PC-3 (cell line): ENCODE results near the gene PIN1. TPM values are rescaled to one million over a fixed set of nuclear protein-coding genes. Genes with fewer than 3 reads are reported as not detected.

Experiments
- ATAC-seq: fragments of 200-7000 bp; cut with Tn5 transposase; 2 replicates; pipeline ENCODE4 v1.9.1; 2020; ENCODE audit warnings: mild to moderate bottlenecking, moderate library complexity
- BruUV-seq: library from RNA; stranded (reverse); fragments of 400-500 nt; replicated peaks from 2 replicates; lab custom pipeline; 2021; lab: Mats Ljungman, UMichigan
- CTCF ChIA-PET: fragments of 300-600 bp; sonication (Branson Sonifier 250); formaldehyde crosslinking; loops from one replicate; lab custom pipeline; 2022; ENCODE audit warnings: antibody characterized with exemption; lab: Charles Lee
- POLR2A ChIA-PET: fragments of 300-600 bp; sonication (Branson Sonifier 250); formaldehyde crosslinking; loops from one replicate; lab custom pipeline; 2022; ENCODE audit warnings: antibody characterized with exemption; ENCODE audit not compliant: unreplicated experiment; lab: Charles Lee
- DNase-seq: peaks from one replicate; pipeline ENCODE4 v3.0.0-alpha.2; 2015
- H2AFZ ChIP-seq: fragments of 300-600 bp; sonication (generic); 2 replicates; pipeline ENCODE4 v1.6.0; 2016; ENCODE audit warnings: antibody characterized with exemption, low read length
- H3F3A ChIP-seq: fragments of 300-600 bp; sonication (generic); one replicate; pipeline ENCODE4 v1.6.0; 2017; ENCODE audit warnings: antibody characterized with exemption, low read length, control low read depth, mild to moderate bottlenecking; ENCODE audit not compliant: unreplicated experiment
- H3K27ac ChIP-seq: fragments of 300-600 bp; sonication (generic); 2 replicates; pipeline ENCODE4 v1.5.1; 2016; ENCODE audit warnings: mild to moderate bottlenecking, low read length
- H3K27me3 ChIP-seq: fragments of 300-600 bp; sonication (generic); 2 replicates; pipeline ENCODE4 v1.6.1; 2016; ENCODE audit warnings: low read length, mixed read lengths
- H3K36me3 ChIP-seq: fragments of 300-600 bp; sonication (generic); 2 replicates; pipeline ENCODE4 v1.6.1; 2016; ENCODE audit warnings: low read depth, mixed run types, low read length, mixed read lengths
- H3K4me1 ChIP-seq: fragments of 300-600 bp; sonication (generic); 2 replicates; pipeline ENCODE4 v1.5.1; 2016; ENCODE audit warnings: low read length; ENCODE audit not compliant: insufficient read depth
- H3K4me2 ChIP-seq: fragments of 300-600 bp; sonication (generic); 2 replicates; pipeline ENCODE4 v1.6.0; 2016; ENCODE audit warnings: low read length
- H3K4me3 ChIP-seq: fragments of 300-600 bp; sonication (generic); 2 replicates; pipeline ENCODE4 v1.5.1; 2016; ENCODE audit warnings: mild to moderate bottlenecking, low read length, mixed read lengths
- H3K79me2 ChIP-seq: fragments of 300-600 bp; sonication (generic); 2 replicates; pipeline ENCODE4 v1.6.1; 2017; ENCODE audit warnings: low read length, mixed read lengths
- H3K9ac ChIP-seq: fragments of 300-600 bp; sonication (generic); 2 replicates; pipeline ENCODE4 v1.6.0; 2016; ENCODE audit warnings: mild to moderate bottlenecking, low read length
- H3K9me2 ChIP-seq: fragments of 300-600 bp; sonication (generic); replicated peaks from 2 replicates; pipeline ENCODE4 v1.6.1; 2016; ENCODE audit warnings: mixed run types, low read length, mixed read lengths
- H3K9me3 ChIP-seq: fragments of 300-600 bp; sonication (generic); 2 replicates; pipeline ENCODE4 v1.6.1; 2016; ENCODE audit warnings: low read length, mixed read lengths
- H4K20me1 ChIP-seq: fragments of 300-600 bp; sonication (generic); 2 replicates; pipeline ENCODE4 v1.6.1; 2016; ENCODE audit warnings: low read length, mixed read lengths
- EZH2 ChIP-seq: fragments of 300-600 bp; sonication (generic); IDR thresholded peaks from one replicate; pipeline ENCODE4 v1.6.1; 2017; ENCODE audit warnings: antibody characterized with exemption, mild to moderate bottlenecking, low read length; ENCODE audit not compliant: unreplicated experiment
- EZH2phosphoT487 ChIP-seq: fragments of 300-600 bp; sonication (generic); IDR thresholded peaks from 2 replicates; pipeline ENCODE4 v1.6.1; 2018; ENCODE audit warnings: mild to moderate bottlenecking, antibody characterized with exemption, low read length, borderline replicate concordance
- intact Hi-C: fragments of 100-400 bp; cut with micrococcal nuclease; formaldehyde crosslinking; loops from 2 replicates; pipeline ENCODE4 v1.9.0; 2023
- total RNA-seq: library from RNA; depleted of rRNA; stranded (reverse); fragments of >200 nt; gene quantifications from 2 replicates; pipeline ENCODE4 v1.2.3, GENCODE V29; 2014
- TF ChIP-seq, protein P1 (sequence below): fragments of 300-600 bp; sonication (generic); conservative IDR thresholded peaks from 2 replicates; pipeline ENCODE4 v1.5.1; 2017; ENCODE audit warnings: antibody characterized with exemption, low read depth, mild to moderate bottlenecking, low read length

The PIN1 gene
- total RNA-seq, 1 experiment from 2014 or later = 314 TPM

DNA sequence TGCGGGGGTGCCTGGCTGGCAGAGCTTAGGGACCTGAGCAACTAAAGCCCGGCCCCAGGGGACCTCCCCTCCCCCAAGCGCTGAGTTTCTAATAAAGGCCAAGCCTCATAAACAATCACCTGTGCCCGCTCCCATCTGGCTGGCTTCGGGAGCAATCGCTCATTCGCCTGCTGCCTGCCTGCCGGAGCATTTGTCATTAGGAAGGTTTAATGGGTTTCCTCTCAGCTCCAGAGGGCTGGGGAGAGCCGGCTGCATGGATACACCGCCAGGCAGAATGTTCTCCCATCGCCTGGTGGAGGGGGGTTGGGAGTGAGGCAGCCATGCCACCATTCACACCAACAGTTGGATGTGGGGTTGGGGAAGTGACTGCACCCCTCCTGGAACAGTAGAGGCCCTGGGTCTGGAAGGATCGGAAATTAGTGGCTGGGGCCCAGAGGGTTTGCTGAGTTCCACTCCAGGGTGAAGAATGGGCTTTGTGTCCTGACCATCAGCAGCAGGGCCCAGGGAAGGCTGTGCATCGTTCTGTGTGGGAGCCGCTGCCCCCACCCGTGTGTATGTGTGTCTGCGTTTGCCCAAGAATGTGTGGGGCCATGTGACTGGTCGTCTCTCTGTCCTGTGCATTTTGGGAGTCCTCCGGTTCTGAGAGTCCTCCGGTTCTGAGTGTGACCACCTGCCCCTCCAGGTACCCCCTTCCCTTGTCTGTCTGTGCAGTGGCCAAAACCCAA, 15.3 kb downstream of the PIN1 start:
- Histone ChIP-seq H3K4me1 (peaks cover 5% of the 10 kb centered on the region; the same call in 1 of the 2 replicates), H3K9ac (no peak overlapping the region), H3K27ac (no peak overlapping the region), H3F3A (no peaks in the 10 kb centered on the region), H3K36me3 (peaks cover 9% of the 10 kb centered on the region; the same call in 1 of the 2 replicates), H3K4me2 (no peak overlapping the region), H3K27me3 (no peaks in the 10 kb centered on the region), H3K79me2 (no peaks in the 10 kb centered on the region), H3K9me3 (no peaks in the 10 kb centered on the region), H3K4me3 (no peak overlapping the region), H3K9me2 (no peaks in the 10 kb centered on the region), H4K20me1 (no peaks in the 10 kb centered on the region), H2AFZ (no peak overlapping the region)
- TF ChIP-seq EZH2 (no peak), EZH2phosphoT487 (no peak)
- TF ChIP-seq, protein P1, sequence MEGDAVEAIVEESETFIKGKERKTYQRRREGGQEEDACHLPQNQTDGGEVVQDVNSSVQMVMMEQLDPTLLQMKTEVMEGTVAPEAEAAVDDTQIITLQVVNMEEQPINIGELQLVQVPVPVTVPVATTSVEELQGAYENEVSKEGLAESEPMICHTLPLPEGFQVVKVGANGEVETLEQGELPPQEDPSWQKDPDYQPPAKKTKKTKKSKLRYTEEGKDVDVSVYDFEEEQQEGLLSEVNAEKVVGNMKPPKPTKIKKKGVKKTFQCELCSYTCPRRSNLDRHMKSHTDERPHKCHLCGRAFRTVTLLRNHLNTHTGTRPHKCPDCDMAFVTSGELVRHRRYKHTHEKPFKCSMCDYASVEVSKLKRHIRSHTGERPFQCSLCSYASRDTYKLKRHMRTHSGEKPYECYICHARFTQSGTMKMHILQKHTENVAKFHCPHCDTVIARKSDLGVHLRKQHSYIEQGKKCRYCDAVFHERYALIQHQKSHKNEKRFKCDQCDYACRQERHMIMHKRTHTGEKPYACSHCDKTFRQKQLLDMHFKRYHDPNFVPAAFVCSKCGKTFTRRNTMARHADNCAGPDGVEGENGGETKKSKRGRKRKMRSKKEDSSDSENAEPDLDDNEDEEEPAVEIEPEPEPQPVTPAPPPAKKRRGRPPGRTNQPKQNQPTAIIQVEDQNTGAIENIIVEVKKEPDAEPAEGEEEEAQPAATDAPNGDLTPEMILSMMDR = no peak
- no peak for DNase-seq
- ATAC-seq = no peak
- BruUV-seq = no TSS peak
- CTCF ChIA-PET = no interaction called here
- POLR2A ChIA-PET = no interaction called here
- intact Hi-C loops = no loop called here

DNA sequence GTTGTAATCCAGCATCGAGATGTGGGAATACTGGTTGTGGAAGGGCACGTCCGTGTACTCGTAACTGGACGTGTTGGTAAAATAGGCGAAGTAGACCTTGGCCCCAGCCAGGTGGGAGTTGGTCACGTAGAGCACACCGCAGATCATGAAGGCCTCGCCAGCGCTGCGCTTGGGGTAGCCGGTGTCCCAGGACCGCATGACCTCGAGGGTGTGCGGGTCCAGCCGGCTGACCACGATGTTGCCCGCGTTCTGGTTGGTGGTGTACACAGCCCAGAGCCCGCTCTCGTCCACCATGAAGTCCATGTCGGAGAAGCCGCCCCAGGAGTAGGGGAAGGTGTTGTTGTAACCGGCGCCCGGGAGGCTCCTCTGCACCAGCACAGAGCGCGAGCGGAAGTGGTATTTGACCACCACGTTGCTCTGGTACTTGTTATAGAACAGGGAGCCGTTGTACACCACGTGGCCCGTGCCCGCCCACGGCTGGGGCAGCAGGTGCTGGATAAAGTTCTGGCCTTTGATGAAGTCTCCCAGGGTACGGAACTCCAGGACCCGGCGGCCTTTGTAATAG, 19.2 kb downstream of the PIN1 start:
- no peak for DNase-seq
- Histone ChIP-seq H3K4me2 (no peak overlapping the region), H3F3A (no peaks in the 10 kb centered on the region), H3K27ac (no peak overlapping the region), H3K36me3 (no peaks in the 10 kb centered on the region), H3K9me3 (no peaks in the 10 kb centered on the region), H3K9me2 (no peaks in the 10 kb centered on the region), H3K9ac (no peak overlapping the region), H3K79me2 (no peaks in the 10 kb centered on the region), H3K27me3 (no peaks in the 10 kb centered on the region), H4K20me1 (no peaks in the 10 kb centered on the region), H3K4me3 (no peak overlapping the region), H3K4me1 (no peaks in the 10 kb centered on the region), H2AFZ (no peak overlapping the region)
- TF ChIP-seq, protein P1 = no peak
- TF ChIP-seq EZH2 = no peak
- TF ChIP-seq EZH2phosphoT487 = no peak
- CTCF ChIA-PET = no interaction called here
- no peak for ATAC-seq
- no TSS peak for BruUV-seq
- POLR2A ChIA-PET = no interaction called here
- intact Hi-C loops = no loop called here

DNA sequence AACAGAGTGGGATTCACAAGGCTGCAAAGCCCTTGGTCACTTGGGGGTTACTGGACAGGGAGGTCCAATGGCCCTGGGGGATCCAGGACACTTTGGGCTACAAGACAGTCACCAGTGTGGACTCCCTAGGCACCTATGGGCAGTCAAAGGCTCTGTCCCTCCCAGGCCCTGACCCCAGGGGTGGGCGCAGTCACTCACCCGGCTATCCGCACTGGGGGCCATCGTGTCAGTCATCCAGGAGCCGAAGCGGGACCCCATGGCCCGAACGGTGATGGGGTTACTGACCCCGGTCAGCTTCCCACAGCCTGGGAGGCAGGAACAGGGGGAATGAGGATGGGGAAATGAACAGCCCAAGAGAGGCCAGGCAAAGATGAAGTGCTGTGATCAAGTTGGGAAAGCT, 21.5 kb downstream of the PIN1 start:
- POLR2A ChIA-PET = no interaction called here

More for the DNA sequence above, 21.5 kb downstream of the PIN1 start:
- Histone ChIP-seq H4K20me1 (no peaks in the 10 kb centered on the region), H3K4me3 (no peak overlapping the region), H3K9me3 (no peaks in the 10 kb centered on the region), H3K4me1 (no peaks in the 10 kb centered on the region), H3K9me2 (no peaks in the 10 kb centered on the region), H3K36me3 (no peaks in the 10 kb centered on the region), H2AFZ (no peak overlapping the region), H3F3A (no peaks in the 10 kb centered on the region), H3K79me2 (no peaks in the 10 kb centered on the region), H3K9ac (no peak overlapping the region), H3K27me3 (no peaks in the 10 kb centered on the region), H3K27ac (no peak overlapping the region), H3K4me2 (no peak overlapping the region)
- DNase-seq (no peak), ATAC-seq (no peak)
- CTCF ChIA-PET = no interaction called here
- no peak for TF ChIP-seq EZH2phosphoT487
- TF ChIP-seq, protein P1 = no peak
- no peak for TF ChIP-seq EZH2
- BruUV-seq = no TSS peak
- intact Hi-C loops = no loop called here
